Uterus (tissue), 2 donors: ENCODE results near the gene PPP2R5A.

Experiments
- CTCF ChIP-seq, 4 experiments: fragments of 200-600 bp in 2 of 4; fragments of 450-650 bp in 2 of 4; sonication (generic) in 2 of 4; IDR thresholded peaks; one replicate each; pipeline ENCODE4 v1.5.1; 2016 to 2019; ENCODE audit warnings: antibody characterized with exemption in 4 of 4, mild to moderate bottlenecking in 2 of 4, moderate library complexity in 1 of 4
- POLR2A ChIP-seq, 2 donors: fragments of 450-650 bp; IDR thresholded peaks; one replicate each; pipeline ENCODE4 v1.6.1; 2016; ENCODE audit warnings: antibody characterized with exemption in 2 of 2, mild to moderate bottlenecking in 1 of 2, moderate library complexity in 1 of 2

- TF ChIP-seq CTCF (IDR thresholded peaks at IDR 0.05) (no peak), POLR2A (IDR thresholded peaks at IDR 0.05) (no peak)
Measured at GRCh38 chr1:212386029-212386428, 100.8 kb downstream of the PPP2R5A start.
